ENCODE data around the gene KIAA0513. TPM values are rescaled to one million over a fixed set of nuclear protein-coding genes. Genes with fewer than 3 reads are reported as not detected.
A peak's percentile ranks its signal among the peaks of the same experiment; 100 is the strongest.

Gene KIAA0513
- total RNA-seq, 4 donors from 2014 or later, result 17.7 to 52.0 (median 23.9) TPM

GRCh38 chr16:85082173-85083050 is 54.8 kb downstream of the KIAA0513 start:
- H3K9me3 ChIP-seq, result no peaks in the 10 kb centered on the region
- no peaks in the 10 kb centered on the region for H3K27me3 ChIP-seq
- no peak for TF ChIP-seq POLR2A (IDR thresholded peaks at IDR 0.05)
- TF ChIP-seq CTCF (IDR thresholded peaks at IDR 0.05), result no peak
- H3K36me3 ChIP-seq, result peaks cover 0 to 25% (median 0%) of the 10 kb centered on the region in 3 donors
- peak overlapping the region in 2 of 4 donors; percentile 25 for H3K27ac ChIP-seq
- DNase-seq, result peak in 2 of 3 donors; percentile 51 to 60
- peak overlapping the region in 1 of 4 donors; percentile 3 for H3K4me3 ChIP-seq
- H3K4me1 ChIP-seq, result peaks cover 0 to 7% (median 3%) of the 10 kb centered on the region in 4 donors

- H3K36me3 ChIP-seq, result peaks cover 0 to 18% (median 0%) of the 10 kb centered on the region in 3 donors
- H3K4me3 ChIP-seq, result peak overlapping the region in 1 of 4 donors; percentile 3
- peaks cover 0 to 7% (median 3%) of the 10 kb centered on the region in 4 donors for H3K4me1 ChIP-seq
- TF ChIP-seq CTCF (IDR thresholded peaks at IDR 0.05), result no peak
- no peak for TF ChIP-seq POLR2A (IDR thresholded peaks at IDR 0.05)
- no peaks in the 10 kb centered on the region for H3K9me3 ChIP-seq
- peak overlapping the region in 2 of 4 donors; percentile 25 for H3K27ac ChIP-seq
- no peaks in the 10 kb centered on the region for H3K27me3 ChIP-seq
- DNase-seq, result no peak
Observed at GRCh38 chr16:85083051-85083639, 55.5 kb downstream of the KIAA0513 start.

GRCh38 chr16:85084841-85085510 is 57.4 kb downstream of the KIAA0513 start:
- Histone ChIP-seq H3K27ac (no peak overlapping the region), H3K4me3 (no peak overlapping the region), H3K9me3 (no peaks in the 10 kb centered on the region), H3K4me1 (peaks cover 0 to 9% (median 3%) of the 10 kb centered on the region in 4 donors), H3K36me3 (peaks cover 0 to 10% (median 0%) of the 10 kb centered on the region in 3 donors), H3K27me3 (no peaks in the 10 kb centered on the region)
- DNase-seq, result no peak
- no peak for TF ChIP-seq CTCF (IDR thresholded peaks at IDR 0.05)
- TF ChIP-seq POLR2A (IDR thresholded peaks at IDR 0.05), result no peak

DNA sequence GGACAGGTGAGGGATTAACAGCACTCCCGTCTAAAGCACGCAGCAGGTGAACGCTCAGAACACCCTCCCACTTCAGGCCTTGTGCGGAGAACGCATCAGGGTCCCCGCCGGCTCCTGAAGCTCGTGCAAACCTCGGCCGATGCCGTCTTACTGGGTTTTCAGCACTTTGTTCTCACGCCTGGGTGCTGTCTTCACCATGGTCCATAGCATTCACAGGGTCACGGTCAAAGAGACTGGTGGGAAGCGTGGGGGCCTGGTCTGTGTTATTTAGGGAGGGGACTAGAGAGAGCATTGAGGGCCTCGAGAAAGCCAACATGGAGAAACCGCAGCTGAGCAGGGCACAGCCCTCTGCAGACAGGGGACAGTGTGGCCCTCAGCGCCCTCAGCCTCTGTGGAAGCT is 58.1 kb downstream of the KIAA0513 start:
- peaks cover 0 to 9% (median 0%) of the 10 kb centered on the region in 3 donors for H3K36me3 ChIP-seq
- H3K9me3 ChIP-seq, result no peaks in the 10 kb centered on the region

More for the DNA sequence above, 58.1 kb downstream of the KIAA0513 start:
- Histone ChIP-seq H3K4me1 (peaks cover 0 to 14% (median 3%) of the 10 kb centered on the region in 4 donors), H3K27me3 (no peaks in the 10 kb centered on the region), H3K27ac (no peak overlapping the region), H3K4me3 (no peak overlapping the region)
- TF ChIP-seq POLR2A (IDR thresholded peaks at IDR 0.05) (no peak), CTCF (IDR thresholded peaks at IDR 0.05) (no peak)
- DNase-seq, result no peak

All from Peyer's patch (tissue), 4 donors.